Activated T-cell treated with anti-CD3 and anti-CD28 coated beads, Interleukin-2, amount 50 U/mL, for 1 hour (primary cell): Measurements from ENCODE around the gene NINL.

ENCODE experiments used
- DNase-seq: peaks from one replicate; pipeline ENCODE4 v3.0.0-alpha.2; 2020

Gene NINL

GRCh38 chr20:25499855-25500434 is 85.4 kb downstream of the NINL start:
- no peak for DNase-seq

- no peak for DNase-seq
These were observed 86.3 kb downstream of the NINL start for GRCh38 chr20:25499031-25499430.

GRCh38 chr20:25498280-25498606 is 87.1 kb downstream of the NINL start:
- no peak for DNase-seq

- no peak for DNase-seq
These were observed 87.6 kb downstream of the NINL start for GRCh38 chr20:25497586-25498279.

- DNase-seq = no peak
These were observed 88.3 kb downstream of the NINL start for GRCh38 chr20:25496968-25497401.

GRCh38 chr20:25496165-25496967 is 89.0 kb downstream of the NINL start:
- DNase-seq = no peak

- DNase-seq = no peak
These were observed 90.0 kb downstream of the NINL start for GRCh38 chr20:25495189-25495824.

GRCh38 chr20:25494506-25495188 is 90.7 kb downstream of the NINL start:
- no peak for DNase-seq

- no peak for DNase-seq
These were observed 91.4 kb downstream of the NINL start for GRCh38 chr20:25493748-25494505.

- no peak for DNase-seq
These were observed 92.2 kb downstream of the NINL start for GRCh38 chr20:25493137-25493536.

GRCh38 chr20:25491446-25492038 is 93.8 kb downstream of the NINL start:
- no peak for DNase-seq

- DNase-seq = no peak
These were observed 94.5 kb downstream of the NINL start for GRCh38 chr20:25490656-25491445.

- DNase-seq = no peak
These were observed 96.0 kb downstream of the NINL start for GRCh38 chr20:25489221-25489871.

GRCh38 chr20:25487975-25488374 is 97.4 kb downstream of the NINL start:
- DNase-seq = no peak

- no peak for DNase-seq
These were observed 98.0 kb downstream of the NINL start for GRCh38 chr20:25487306-25487705.

GRCh38 chr20:25486377-25486776 is 99.0 kb downstream of the NINL start:
- DNase-seq = no peak

GRCh38 chr20:25485872-25486271 is 99.5 kb downstream of the NINL start:
- no peak for DNase-seq

- DNase-seq = no peak
These were observed 100.3 kb downstream of the NINL start for GRCh38 chr20:25484911-25485511.

- no peak for DNase-seq
These were observed 101.0 kb downstream of the NINL start for GRCh38 chr20:25484224-25484846.
